NT2/D1 (cell line): ENCODE measurements around the gene EPS8L3.

Experiments
- DNase-seq: peaks from one replicate; pipeline ENCODE4 v3.0.0-alpha.2; 2011; ENCODE audit warnings: low read depth, low spot score
- H3K27me3 ChIP-seq: 2 replicates; pipeline ENCODE4 v1.6.0; 2011; ENCODE audit warnings: mild to moderate bottlenecking; ENCODE audit not compliant: insufficient read length, insufficient read depth
- H3K36me3 ChIP-seq: 2 replicates; pipeline ENCODE4 v1.6.1; 2011; ENCODE audit warnings: mild to moderate bottlenecking, low read length, mixed read lengths; ENCODE audit not compliant: insufficient read depth, insufficient read length
- H3K4me1 ChIP-seq: 2 replicates; pipeline ENCODE4 v1.5.1; 2011; ENCODE audit not compliant: insufficient read depth, insufficient read length
- H3K4me3 ChIP-seq: 2 replicates; pipeline ENCODE4 v1.5.1; 2011; ENCODE audit warnings: low read depth; ENCODE audit not compliant: insufficient read length
- H3K9ac ChIP-seq: 2 replicates; pipeline ENCODE4 v1.6.0; 2011; ENCODE audit warnings: low read depth; ENCODE audit not compliant: insufficient read length
- H3K9me3 ChIP-seq: 2 replicates; pipeline ENCODE4 v1.5.1; 2011; ENCODE audit warnings: mild to moderate bottlenecking, low read length; ENCODE audit not compliant: insufficient read depth
- SUZ12 ChIP-seq: IDR thresholded peaks from 2 replicates; pipeline ENCODE4 v1.6.1; 2011; ENCODE audit not compliant: insufficient read length, insufficient read depth; ENCODE audit errors: extremely low read depth
- YY1 ChIP-seq: IDR thresholded peaks from 2 replicates; pipeline ENCODE4 v1.6.1; 2011; ENCODE audit not compliant: insufficient read length, insufficient read depth
- ZNF274 ChIP-seq: IDR thresholded peaks from 2 replicates; pipeline ENCODE4 v1.6.1; 2011; ENCODE audit warnings: mild to moderate bottlenecking, low read depth, low read length

Gene EPS8L3

GRCh38 chr1:109787211-109787844, 23.6 kb upstream of the EPS8L3 start:
- Histone ChIP-seq H3K9me3 (peaks cover 4% of the 10 kb centered on the region; the same call in 1 of the 2 replicates), H3K9ac (no peak overlapping the region), H3K27me3 (no peaks in the 10 kb centered on the region), H3K4me3 (no peak overlapping the region), H3K36me3 (no peaks in the 10 kb centered on the region), H3K4me1 (peaks cover 38% of the 10 kb centered on the region)
- no peak for DNase-seq
- no peak for TF ChIP-seq ZNF274
- no peak for TF ChIP-seq YY1
- TF ChIP-seq SUZ12: no peak

- TF ChIP-seq YY1 (no peak), ZNF274 (no peak), SUZ12 (no peak)
- H3K27me3 ChIP-seq: no peaks in the 10 kb centered on the region
- H3K9me3 ChIP-seq: peaks cover 4% of the 10 kb centered on the region; the same call in 1 of the 2 replicates
- H3K4me1 ChIP-seq: peaks cover 36% of the 10 kb centered on the region
- H3K36me3 ChIP-seq: no peaks in the 10 kb centered on the region
- no peak for DNase-seq
- no peak overlapping the region for H3K4me3 ChIP-seq
- H3K9ac ChIP-seq: no peak overlapping the region
These were observed 22.9 kb upstream of the EPS8L3 start for GRCh38 chr1:109786531-109787021.

DNA sequence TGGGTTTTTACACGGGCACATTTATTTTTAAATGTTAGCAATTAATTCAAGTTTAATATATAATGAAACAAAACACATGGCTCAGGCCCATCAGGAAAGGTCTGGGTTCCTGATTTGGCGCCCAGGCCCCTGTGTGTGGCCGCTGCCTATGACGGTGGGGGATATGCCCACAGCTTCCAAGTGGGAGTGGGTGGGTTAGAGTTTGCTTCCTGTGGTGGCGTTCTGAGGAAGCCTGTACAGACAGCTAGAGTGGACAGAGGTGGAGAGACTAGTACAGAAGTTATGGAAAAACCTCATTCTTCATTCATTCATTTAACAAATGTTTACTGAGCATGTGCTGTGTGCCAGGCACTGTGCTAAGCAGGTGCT, 22.4 kb upstream of the EPS8L3 start:
- peaks cover 4% of the 10 kb centered on the region; the same call in 1 of the 2 replicates for H3K9me3 ChIP-seq
- no peak overlapping the region for H3K4me3 ChIP-seq
- H3K4me1 ChIP-seq: peaks cover 31% of the 10 kb centered on the region
- no peak for DNase-seq
- TF ChIP-seq SUZ12 (no peak), ZNF274 (no peak), YY1 (no peak)
- H3K36me3 ChIP-seq: no peaks in the 10 kb centered on the region
- H3K9ac ChIP-seq: no peak overlapping the region
- no peaks in the 10 kb centered on the region for H3K27me3 ChIP-seq

DNA sequence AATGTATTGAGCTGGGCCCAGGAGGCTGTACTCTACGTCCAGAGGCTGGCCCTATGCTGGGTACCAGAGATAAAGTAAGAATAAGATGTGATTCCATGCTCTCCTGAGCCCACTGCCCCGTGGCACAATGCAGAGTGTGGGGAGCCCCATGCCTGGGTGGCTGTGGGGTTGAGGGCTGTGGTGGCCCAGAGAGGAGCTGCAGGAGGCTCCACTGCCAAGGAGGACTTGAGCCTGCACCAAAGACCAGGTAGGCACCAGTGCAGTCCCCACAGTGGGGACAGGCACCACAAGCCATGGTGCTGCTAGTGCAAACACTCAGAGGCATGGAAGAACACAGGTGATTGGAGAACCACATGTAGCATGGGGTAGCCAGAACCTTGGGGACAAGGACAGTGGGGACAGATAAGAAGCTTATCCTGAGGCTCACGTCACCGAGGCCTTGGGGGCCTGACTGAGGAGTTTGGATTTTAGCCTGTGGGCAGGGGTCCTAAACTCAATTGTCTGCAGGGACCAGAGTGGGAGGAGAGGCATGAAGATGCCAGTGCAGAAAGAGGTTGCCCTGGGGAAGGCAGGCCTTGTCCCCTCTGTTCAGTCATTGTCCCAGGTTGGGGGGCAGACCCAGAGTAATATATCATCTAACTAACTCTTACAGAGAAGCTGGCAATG, 21.9 kb upstream of the EPS8L3 start:
- H3K27me3 ChIP-seq: no peaks in the 10 kb centered on the region
- TF ChIP-seq SUZ12 (no peak), YY1 (no peak), ZNF274 (no peak)
- peaks cover 4% of the 10 kb centered on the region; the same call in 1 of the 2 replicates for H3K9me3 ChIP-seq
- no peak overlapping the region for H3K4me3 ChIP-seq
- peaks cover 26% of the 10 kb centered on the region for H3K4me1 ChIP-seq
- H3K9ac ChIP-seq: no peak overlapping the region
- no peak for DNase-seq
- no peaks in the 10 kb centered on the region for H3K36me3 ChIP-seq

DNA sequence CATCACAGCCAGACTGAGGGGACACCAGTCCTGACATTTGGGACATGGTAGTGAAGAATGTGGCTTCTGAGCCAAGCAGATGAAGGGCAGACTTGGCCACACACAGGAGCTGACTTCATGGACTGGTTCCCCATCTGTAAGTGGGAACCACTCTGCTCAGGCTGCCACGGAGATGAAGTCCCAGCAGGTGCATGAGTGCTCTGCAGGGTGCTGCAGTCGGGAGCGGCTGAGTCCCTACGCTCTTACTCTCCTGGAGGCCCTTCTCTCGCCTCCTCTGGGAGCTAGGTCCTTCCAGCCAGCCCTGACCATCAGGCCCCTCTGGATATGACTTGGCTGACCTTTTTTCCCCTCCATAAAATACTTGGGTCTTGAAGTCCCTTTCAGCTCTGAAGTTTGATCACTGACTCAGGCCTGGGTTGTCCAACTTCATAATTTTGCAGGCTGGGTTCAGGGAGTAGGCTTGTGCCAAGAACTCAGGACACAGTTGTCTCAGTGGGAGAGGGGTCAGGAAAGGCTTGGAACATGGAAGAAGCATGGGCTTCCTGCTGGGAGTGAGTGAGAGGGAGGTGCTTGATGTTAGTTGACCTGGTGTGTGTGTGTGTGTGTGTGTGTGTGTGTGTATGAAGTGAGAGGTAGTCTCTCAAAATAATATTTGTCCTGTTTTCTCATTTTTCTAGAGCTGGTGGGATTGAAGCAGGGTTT, 21.0 kb upstream of the EPS8L3 start:
- no peak overlapping the region for H3K9ac ChIP-seq
- H3K4me3 ChIP-seq: no peak overlapping the region
- H3K27me3 ChIP-seq: no peaks in the 10 kb centered on the region
- no peaks in the 10 kb centered on the region for H3K36me3 ChIP-seq
- H3K4me1 ChIP-seq: peaks cover 22% of the 10 kb centered on the region
- peaks cover 4% of the 10 kb centered on the region; the same call in 1 of the 2 replicates for H3K9me3 ChIP-seq
- TF ChIP-seq SUZ12 (no peak), ZNF274 (no peak), YY1 (no peak)
- no peak for DNase-seq

DNA sequence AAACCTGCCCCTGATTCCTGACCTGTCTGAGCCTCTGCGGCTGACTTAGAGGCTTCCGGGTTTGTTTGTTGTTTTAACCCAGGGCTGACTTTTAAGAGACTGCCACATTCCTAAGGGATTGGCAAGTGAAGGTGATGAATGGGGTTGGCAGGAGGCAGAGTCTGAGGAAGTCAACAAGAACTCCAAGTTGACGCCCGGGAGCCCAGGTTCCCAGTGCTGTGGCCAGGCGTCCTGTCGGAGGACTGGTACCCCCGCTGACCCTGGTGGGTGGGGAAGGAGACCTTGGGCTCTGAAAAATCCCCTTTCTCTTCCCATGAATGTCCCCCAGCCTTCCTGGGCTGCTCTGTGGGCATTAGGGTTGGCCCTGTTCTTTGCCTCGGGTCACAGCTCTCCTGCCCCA, 19.7 kb upstream of the EPS8L3 start:
- no peaks in the 10 kb centered on the region for H3K27me3 ChIP-seq
- no peak for DNase-seq
- TF ChIP-seq SUZ12: no peak
- no peak for TF ChIP-seq ZNF274
- no peak for TF ChIP-seq YY1
- peaks cover 14% of the 10 kb centered on the region for H3K4me1 ChIP-seq
- no peak overlapping the region for H3K4me3 ChIP-seq
- H3K9me3 ChIP-seq: peaks cover 4% of the 10 kb centered on the region; the same call in 1 of the 2 replicates
- no peaks in the 10 kb centered on the region for H3K36me3 ChIP-seq
- H3K9ac ChIP-seq: peak overlapping the region; percentile 13

GRCh38 chr1:109782927-109783326, 19.2 kb upstream of the EPS8L3 start:
- TF ChIP-seq YY1: no peak
- no peak for TF ChIP-seq ZNF274
- TF ChIP-seq SUZ12: no peak
- no peaks in the 10 kb centered on the region for H3K27me3 ChIP-seq
- peak overlapping the region; percentile 13 for H3K9ac ChIP-seq
- no peak for DNase-seq
- H3K4me3 ChIP-seq: no peak overlapping the region
- no peaks in the 10 kb centered on the region for H3K36me3 ChIP-seq
- peaks cover 4% of the 10 kb centered on the region; the same call in 1 of the 2 replicates for H3K9me3 ChIP-seq
- peaks cover 10% of the 10 kb centered on the region for H3K4me1 ChIP-seq
